HG02798 (cell line): Measurements from ENCODE around the gene MAP1A.
"Not testable (repeated sequence)": the region's sequence is repeated elsewhere in the genome, so short reads cannot be mapped to it uniquely, and the experiment has no call there.

Experiments used
- ATAC-seq: cut with Tn5 transposase; IDR thresholded peaks from one replicate; pipeline ENCODE4 v1.9.1; 2021; ENCODE audit warnings: mild to moderate bottlenecking; ENCODE audit not compliant: unreplicated experiment, poor library complexity

The MAP1A gene

DNA sequence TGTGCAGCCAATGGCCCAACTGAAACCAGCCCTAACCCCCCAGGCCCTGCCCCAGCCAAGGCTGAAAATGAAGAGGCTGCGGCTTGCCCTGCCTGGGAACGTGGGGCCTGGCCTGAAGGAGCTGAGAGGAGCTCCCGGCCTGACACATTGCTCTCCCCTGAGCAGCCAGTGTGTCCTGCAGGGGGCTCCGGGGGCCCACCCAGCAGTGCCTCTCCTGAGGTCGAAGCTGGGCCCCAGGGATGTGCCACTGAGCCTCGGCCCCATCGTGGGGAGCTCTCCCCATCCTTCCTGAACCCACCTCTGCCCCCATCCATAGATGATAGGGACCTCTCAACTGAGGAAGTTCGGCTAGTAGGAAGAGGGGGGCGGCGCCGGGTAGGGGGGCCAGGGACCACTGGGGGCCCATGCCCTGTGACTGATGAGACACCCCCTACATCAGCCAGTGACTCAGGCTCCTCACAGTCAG is 11.2 kb downstream of the MAP1A start:
- ATAC-seq = no peak

DNA sequence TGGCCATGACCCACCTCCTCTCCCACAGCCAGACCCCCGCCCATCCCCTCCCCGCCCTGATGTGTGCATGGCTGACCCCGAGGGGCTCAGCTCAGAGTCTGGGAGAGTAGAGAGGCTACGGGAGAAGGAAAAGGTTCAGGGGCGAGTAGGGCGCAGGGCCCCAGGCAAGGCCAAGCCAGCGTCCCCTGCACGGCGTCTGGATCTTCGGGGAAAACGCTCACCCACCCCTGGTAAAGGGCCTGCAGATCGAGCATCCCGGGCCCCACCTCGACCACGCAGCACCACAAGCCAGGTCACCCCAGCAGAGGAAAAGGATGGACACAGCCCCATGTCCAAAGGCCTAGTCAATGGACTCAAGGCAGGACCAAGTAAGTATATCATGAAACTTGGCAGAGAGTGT is 11.7 kb downstream of the MAP1A start:
- ATAC-seq = no peak

DNA sequence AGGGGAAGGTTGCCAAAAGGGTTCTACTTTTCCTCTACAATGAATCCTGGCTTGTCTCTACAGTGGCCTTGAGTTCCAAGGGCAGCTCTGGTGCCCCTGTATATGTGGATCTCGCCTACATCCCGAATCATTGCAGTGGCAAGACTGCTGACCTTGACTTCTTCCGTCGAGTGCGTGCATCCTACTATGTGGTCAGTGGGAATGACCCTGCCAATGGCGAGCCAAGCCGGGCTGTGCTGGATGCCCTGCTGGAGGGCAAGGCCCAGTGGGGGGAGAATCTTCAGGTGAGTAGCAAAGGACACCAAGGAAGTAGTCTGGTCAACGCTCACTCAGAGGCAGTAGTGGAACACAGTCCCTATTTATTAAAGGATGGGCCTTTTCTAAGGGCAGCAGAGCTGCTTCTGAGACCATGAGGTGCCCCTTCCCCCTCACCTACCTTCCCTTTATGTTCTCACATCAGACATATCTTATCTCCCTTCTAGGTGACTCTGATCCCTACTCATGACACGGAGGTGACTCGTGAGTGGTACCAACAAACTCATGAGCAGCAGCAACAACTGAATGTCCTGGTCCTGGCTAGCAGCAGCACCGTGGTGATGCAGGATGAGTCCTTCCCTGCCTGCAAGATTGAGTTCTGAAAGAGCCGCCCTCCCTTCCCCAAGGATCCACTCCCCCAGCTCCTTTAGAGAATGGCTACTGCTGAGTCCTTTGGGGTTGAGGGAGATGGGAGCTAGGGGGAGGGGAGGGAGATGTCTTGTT is 12.4 kb downstream of the MAP1A start:
- no peak for ATAC-seq

DNA sequence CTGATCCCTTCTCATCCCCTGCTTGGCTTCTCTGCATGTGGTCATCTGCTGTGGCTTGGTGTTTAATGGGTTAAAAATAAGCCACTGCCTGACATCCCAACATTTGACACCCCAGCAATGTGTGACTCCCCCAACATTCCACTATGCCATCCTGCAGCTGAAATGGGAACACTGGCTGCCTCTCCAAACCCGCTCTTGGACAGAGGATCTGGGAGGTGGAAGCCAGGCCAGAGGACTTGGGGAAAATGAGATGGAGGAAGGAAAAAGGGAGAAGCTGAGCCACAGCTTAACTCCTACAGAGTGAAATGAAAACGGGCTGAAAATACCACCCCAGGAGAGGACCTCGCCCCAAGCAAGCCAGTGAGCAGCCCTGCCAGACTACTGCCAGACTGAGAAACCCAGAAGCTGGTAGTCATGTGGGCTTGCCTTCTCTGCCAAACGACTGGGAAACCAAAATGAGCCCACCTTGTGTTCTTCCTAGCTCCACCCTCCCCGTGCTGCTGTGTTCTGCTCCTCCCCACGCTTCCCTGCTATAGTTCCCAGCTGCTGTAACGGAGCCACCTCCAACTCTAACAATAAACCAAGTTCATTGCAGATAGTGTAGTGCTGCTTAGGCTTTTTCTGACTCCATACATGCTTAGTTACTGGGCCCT is 13.7 kb downstream of the MAP1A start:
- ATAC-seq = no peak

DNA sequence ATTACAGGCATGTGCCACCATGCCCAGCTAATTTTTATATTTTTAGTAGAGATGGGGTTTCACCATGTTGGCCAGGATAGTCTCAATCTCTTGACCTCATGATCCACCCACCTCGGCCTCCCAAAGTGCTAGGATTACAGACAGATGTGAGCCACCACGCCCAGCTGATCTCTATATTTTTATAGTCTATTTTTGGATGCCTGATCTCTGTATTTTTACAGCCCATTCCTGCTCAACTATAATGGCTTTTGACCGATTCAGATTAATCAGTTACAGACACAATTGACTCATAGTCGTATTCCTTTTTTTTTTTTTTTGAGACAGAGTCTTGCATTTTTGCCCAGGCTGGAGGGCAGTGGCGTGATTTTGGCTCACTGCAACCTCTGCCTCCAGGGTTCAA is 15.4 kb downstream of the MAP1A start:
- ATAC-seq = not testable (repeated sequence)

DNA sequence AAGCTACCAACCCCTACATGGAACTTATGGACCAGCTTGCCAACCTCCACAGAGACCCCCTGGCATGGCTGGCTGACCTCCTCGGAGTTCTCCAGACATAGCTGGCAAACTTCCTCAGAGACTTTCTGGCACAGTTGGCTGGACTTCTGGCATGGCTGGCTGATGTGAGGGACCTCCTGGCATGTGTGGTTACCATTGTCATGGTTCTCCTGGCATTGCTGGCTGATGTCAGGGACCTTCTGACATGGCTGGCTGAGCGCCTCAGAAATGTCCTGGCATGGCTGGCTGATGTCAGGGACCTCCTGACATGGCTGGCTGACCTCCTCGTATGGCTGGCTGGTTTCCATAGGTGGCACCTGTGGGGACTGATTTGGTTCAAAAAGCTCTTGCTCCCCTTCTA is 17.5 kb downstream of the MAP1A start:
- ATAC-seq = no peak

DNA sequence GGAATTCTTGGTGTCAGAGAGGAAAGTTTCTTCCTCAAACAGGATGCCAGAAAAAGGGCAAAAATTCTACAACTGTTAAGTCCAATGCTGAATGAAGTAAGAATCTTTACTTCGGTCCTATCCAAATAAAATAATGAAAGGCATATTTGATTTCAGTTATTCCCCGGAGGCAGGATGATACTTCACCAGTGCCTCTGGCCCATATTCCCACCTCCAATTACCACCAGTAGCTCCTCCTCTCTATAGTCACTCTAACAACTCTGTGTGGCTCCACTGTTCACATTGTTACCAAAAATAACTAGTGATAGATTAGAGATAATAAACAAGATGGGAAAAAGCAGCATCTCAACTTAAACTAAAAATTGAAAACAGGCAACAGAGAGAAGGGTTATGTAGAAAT is 20.7 kb downstream of the MAP1A start:
- no peak for ATAC-seq

DNA sequence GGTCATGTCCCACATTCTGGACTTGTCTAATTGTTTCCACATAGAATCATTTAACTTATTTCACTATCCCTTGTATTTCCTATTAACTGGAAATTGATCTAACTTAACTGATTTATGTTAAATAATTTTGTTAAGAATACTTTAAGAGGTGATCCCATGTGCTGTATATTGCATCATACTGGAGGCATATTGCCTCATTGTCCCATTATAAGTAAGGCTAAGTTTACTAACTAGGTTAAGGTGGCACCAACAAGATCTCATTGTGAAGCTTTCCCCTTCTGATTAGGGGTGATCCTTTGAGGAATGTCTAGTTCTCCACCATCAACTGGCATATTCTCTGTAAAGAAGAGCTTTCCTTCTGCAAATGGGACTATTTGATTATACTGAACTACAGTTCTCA is 24.4 kb downstream of the MAP1A start:
- no peak for ATAC-seq

DNA sequence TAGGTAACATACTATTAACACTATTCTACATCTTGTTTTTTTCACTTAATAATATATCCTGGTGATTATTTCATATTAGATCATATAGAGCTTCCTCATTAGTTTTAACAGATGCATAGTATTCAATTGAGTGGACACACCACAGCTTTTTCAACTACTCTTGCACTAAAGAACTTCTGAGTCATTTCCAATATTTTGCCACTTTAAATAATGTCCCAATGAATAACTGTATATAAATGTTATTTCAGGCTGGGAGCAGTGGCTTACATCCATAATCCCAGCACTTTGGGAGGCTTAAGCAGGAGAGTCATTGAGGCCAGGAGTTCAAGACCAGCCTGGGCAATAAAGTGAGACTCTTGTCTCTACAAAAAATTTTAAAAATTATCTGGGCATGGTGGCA is 26.9 kb downstream of the MAP1A start:
- no peak for ATAC-seq

DNA sequence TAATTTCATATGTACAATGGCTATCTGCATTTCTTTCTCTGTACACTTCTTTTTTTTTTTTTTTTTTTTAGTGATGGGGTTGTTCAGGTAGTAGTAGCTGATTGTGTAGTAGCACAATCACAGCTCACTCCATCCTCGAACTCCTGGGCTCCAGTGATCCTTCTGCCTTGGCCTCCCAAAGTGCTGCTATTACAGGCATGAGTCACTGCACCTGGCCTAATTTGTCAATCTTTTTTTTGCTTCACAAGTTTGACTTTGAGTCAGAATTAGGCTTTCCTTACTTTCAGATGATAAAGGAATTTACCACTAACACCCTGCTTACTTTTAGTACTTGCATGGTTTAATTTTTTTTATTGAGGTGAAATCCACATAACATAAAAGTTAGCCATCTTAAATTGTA is 28.0 kb downstream of the MAP1A start:
- no peak for ATAC-seq

DNA sequence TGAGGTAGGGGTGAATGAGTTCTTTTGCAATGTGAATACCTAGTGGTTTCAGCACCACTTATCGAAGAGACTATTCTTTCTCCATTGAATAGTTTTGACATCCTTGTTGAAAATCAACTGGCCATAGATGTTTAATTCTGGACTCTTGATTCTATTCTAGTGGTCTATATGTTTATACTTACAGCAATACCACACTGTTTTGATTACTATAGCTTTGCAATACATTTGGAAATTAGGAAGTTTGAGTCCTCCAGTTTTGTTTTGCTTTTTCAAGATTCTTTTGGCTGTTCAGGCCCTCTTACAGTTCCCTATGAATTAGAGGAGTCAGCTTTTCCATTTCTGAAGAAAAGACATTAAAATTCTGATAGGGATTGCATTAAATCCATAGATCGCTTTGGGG is 30.1 kb downstream of the MAP1A start:
- ATAC-seq = no peak

DNA sequence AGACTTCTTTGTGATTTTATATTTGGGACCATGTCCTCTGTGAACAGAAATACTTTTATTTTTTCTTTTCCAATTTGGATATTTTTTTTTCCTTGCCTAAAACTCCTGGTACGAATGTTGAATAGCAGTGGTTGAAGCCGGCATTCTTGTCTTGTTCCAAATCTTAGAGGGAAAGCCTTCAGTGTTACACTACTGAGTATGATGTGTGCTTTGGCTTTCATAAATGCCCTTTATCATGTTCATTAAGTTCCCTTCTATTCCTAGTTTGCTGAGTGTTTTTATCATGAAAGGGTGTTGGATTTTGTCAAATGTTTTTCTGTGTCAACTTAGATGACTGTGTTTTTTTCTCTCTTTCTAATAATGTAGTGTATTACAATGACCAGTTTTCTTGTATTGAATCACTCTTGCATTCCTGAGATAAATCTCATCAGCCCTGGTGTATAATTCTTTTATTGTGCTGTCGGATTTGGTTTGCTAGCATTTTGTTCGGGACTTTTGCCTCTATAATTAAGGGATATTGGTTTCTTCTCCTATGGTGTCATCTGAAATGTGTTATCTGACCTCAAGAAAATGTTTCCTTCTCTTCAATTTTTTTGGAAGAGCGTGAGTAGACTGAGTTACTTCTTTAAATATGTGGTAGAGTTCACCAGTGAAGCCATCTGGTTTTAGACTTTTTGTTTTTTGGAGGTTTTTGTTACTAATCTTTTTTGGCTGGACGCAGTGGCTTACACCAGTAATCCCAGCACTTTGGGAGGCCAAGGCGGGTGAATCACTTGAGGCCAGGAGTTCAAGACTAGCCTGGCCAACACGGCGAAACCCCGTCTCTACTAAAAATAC is 33.3 kb downstream of the MAP1A start:
- no peak for ATAC-seq

DNA sequence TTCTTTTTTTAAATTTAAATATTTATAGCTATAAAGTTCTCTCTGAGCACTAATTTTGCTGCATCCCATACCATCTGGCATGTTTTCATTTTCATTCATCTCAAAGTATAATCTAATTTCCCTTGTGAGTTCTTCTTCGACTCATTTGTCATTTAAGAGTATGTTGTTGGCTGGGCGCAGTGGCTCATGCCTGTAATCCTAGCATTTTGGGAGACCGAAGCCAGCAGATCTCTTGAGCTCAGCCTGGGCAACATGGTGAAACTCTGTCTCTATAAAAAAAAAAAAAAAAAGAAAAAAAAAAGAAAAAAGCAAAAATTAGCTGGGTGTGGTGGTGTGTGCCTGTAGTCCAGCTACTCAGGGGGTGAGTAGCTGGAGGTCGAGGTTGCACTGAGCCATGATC is 34.8 kb downstream of the MAP1A start:
- no peak for ATAC-seq

DNA sequence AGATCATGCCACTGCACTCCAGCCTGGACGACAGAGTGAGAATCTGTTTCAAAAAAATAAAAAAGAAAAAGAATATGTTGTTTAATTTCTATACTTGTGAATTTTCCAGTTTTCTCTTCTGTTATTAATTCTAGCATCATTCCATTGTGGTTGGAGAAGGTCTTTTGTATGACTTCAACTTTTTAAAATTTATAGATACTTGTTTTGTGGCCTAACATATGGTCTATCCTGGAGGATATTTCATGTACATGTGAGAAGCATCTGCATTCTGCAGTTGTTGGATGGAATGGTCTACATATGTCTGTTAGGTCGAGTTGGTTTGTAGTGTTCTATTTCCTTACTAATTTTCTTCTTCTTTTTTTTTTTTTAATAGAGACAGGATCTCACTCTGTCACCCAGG is 35.6 kb downstream of the MAP1A start:
- no peak for ATAC-seq

DNA sequence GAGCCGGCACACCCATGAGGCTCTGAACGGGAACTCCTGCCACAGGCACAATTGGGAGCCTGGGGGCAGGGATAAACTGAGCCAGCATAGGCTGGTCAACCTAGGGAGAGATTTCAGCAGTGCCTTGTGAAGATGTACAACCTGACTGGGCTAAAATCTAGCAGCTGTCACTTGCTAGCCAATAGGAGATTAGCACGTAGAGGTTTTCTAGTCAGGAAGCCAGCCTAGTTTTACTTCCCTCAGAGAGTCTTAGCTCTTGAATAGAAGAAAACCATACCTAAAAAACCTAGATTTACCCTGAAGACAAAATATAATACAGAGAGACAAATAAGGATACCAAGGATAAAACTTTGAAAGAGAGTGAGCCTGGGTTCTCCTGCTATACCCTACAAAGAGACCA is 45.3 kb downstream of the MAP1A start:
- not testable (repeated sequence) for ATAC-seq

DNA sequence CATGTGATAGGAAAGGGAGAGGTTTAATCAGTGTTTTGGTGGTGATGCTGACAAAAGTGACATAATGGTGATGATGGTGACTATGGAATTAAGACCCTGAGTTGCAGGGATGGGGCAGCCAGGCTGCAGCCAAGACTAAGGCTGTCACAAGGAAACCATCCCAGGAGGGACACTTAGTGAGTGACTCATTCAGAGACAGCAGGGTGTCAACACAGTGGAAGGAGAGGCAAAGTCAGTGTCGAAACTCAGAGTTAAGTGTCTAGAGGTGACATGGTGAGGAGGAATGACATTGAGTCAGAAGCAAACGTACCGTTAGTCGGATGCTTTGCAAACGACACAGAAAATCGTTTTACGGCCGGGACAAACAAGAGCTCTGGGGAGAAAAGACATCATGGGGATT is 46.4 kb downstream of the MAP1A start:
- ATAC-seq = not testable (repeated sequence)

DNA sequence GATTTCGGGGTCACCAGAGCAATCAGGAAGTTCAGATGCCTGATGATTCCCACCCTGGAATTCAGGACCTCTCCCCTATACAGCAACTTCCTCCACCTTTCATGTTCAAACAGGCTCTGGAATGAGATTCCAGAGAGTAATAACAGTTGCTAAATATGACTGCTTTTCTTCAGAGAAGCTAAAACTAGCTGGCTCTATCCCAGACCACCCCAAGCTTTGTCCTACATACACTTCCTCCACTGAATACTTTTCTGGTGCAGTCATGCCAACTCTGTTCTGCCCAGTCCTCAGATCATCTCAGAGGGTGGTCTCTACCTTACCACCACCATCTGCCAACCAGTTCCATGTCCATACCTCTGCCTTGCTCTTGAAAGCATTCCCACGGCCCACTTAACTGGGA is 49.2 kb downstream of the MAP1A start:
- ATAC-seq = not testable (repeated sequence)

DNA sequence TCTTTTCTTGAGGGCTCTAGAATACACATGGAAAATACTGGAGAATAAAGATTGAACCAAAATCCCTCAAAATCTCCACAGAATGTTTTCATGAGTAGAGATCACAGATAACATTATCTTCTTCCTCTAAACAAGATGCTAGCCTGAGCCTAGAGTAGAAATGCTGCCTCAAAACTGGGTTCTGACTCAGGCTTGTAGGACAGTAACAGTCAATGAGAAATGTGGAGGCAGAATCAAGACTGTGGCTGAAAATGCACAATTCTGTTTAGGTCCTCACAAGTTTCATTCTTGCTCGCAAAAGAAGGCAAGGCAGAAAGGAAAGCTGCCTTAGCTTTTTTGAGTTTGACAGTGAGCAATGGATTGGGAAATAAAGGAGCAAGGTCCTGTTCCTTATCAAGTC is 57.2 kb downstream of the MAP1A start:
- not testable (repeated sequence) for ATAC-seq
